ENCODE data around the gene SERPINA1. TPM values are rescaled to one million over a fixed set of nuclear protein-coding genes. Genes with fewer than 3 reads are reported as not detected.

Gene SERPINA1
- total RNA-seq, 4 donors from 2014 or later, result 102 to 1,757 (median 637) TPM

DNA sequence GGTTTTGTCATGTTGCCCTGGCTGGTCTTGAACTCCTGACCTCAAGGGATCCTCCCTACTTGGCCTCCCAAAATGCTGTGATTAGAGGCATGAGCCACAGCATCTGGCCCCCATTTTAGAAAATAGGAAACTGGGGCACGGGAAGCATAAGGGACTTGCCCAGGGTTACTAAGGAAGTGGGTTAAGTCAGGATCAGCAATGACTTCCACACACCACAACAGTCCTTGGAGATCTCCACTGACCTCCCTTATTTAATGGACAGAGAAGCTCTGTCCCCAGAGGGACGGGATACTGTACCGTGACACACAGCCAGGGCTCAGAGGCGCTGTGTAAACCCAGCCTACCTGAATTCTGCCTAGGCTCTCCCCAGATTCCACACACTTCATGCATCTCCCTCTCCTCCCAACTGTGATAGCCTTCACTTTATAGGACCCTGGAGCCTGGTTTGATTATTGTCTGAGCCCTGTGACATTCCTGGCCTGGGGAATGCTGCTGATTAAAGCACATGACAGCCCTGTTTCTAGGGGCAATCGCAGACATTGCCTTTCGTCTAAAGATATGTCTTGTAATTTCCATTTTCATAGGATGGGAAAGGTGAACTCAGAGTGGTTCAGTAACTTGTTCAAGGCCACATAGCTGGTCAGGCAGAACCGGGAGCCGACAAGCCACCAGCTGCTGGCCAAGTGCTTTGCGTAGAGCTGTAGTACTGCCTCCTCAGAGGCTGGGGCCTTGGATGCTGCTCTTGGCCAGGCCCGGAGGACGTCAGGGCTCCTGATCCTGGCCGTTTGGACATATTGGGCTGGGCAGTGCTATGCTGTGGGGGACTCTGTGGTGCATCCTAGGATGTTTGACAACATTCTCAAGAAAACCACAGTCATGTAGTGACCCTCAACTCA is 20.8 kb downstream of the SERPINA1 start:
- Histone ChIP-seq H3K4me1 (no peaks in the 10 kb centered on the region), H3K27me3 (no peaks in the 10 kb centered on the region), H3K27ac (no peak overlapping the region), H3K4me3 (no peak overlapping the region), H3K9me3 (no peaks in the 10 kb centered on the region), H3K36me3 (no peaks in the 10 kb centered on the region)
- DNase-seq, result peak in 1 of 3 donors; percentile 19
- TF ChIP-seq POLR2A (IDR thresholded peaks at IDR 0.05), result no peak
- TF ChIP-seq, protein P1, sequence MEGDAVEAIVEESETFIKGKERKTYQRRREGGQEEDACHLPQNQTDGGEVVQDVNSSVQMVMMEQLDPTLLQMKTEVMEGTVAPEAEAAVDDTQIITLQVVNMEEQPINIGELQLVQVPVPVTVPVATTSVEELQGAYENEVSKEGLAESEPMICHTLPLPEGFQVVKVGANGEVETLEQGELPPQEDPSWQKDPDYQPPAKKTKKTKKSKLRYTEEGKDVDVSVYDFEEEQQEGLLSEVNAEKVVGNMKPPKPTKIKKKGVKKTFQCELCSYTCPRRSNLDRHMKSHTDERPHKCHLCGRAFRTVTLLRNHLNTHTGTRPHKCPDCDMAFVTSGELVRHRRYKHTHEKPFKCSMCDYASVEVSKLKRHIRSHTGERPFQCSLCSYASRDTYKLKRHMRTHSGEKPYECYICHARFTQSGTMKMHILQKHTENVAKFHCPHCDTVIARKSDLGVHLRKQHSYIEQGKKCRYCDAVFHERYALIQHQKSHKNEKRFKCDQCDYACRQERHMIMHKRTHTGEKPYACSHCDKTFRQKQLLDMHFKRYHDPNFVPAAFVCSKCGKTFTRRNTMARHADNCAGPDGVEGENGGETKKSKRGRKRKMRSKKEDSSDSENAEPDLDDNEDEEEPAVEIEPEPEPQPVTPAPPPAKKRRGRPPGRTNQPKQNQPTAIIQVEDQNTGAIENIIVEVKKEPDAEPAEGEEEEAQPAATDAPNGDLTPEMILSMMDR (IDR thresholded peaks at IDR 0.05), result no peak

DNA sequence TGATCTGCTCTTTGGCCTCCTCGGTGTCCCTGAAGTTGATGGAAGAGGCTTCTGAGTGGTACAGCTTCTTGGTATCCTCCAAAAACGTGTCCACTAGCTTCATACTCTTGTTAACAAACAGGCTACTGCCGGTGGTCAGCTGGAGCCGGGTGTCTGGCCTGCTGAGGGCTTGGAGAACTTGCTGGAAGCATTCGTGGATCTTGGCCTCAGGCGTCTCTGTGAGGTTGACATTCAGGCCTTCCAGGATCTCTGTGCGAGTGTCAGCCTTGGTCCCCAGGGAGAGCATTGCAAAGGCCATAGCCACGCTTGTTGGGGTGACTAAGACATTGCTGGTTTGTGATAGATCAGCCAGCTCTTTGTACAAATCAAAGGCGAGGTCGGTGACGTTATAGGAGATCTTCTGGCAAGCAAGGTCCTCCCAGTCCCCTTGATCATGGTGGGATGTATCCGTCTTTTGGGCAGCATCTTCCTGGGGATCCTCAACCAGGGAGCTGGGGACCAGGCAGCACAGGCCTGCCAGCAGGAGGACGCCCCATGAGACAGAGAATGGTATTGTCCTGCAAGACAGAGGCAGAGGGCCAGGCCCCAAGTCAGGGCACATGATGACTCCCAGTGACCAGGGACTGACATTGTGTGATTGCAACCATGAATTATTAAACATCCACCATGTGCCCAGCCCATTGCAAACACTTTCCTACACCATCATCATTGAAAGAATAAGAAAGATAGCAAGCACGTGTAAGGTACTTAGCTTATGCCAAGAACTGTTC is 22.1 kb downstream of the SERPINA1 start, which contains the start of gene SERPINA2:
TSS of gene SERPINA2 (minus strand) at position 553 of the 770 bp plus-strand sequence.
- Histone ChIP-seq H3K27me3 (no peaks in the 10 kb centered on the region), H3K9me3 (no peaks in the 10 kb centered on the region), H3K4me1 (no peaks in the 10 kb centered on the region), H3K4me3 (no peak within 1 kb of the TSS), H3K27ac (no peak within 1 kb of the TSS), H3K36me3 (no peaks in the 10 kb centered on the region)
- TF ChIP-seq, protein P1 (IDR thresholded peaks at IDR 0.05), result no peak
- no peak for TF ChIP-seq POLR2A (IDR thresholded peaks at IDR 0.05)
- peak in 1 of 3 donors; percentile 41 for DNase-seq

DNA sequence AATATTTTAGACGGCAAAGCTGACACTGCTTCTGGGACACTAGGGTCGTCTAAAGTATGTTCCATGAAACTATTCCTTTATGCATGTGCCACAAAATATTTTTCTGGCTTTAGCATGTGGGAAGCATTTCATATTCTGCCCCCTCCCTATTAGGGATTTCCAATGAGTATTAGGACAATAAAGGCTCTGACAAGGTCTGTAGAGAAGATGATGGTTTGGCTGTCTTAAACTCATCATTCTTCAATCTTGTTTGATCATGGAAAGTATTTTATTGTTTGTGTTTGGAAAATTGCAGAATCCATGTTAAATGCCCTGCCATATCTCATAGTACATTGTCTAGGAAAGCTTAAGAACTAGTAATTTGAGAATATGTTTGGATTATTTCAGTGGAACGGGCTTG is 22.8 kb downstream of the SERPINA1 start:
- no peak for TF ChIP-seq POLR2A (IDR thresholded peaks at IDR 0.05)
- TF ChIP-seq, protein P1 (IDR thresholded peaks at IDR 0.05), result no peak
- Histone ChIP-seq H3K36me3 (no peaks in the 10 kb centered on the region), H3K27ac (no peak overlapping the region), H3K27me3 (no peaks in the 10 kb centered on the region), H3K4me1 (no peaks in the 10 kb centered on the region), H3K9me3 (no peaks in the 10 kb centered on the region), H3K4me3 (no peak overlapping the region)
- DNase-seq, result no peak

DNA sequence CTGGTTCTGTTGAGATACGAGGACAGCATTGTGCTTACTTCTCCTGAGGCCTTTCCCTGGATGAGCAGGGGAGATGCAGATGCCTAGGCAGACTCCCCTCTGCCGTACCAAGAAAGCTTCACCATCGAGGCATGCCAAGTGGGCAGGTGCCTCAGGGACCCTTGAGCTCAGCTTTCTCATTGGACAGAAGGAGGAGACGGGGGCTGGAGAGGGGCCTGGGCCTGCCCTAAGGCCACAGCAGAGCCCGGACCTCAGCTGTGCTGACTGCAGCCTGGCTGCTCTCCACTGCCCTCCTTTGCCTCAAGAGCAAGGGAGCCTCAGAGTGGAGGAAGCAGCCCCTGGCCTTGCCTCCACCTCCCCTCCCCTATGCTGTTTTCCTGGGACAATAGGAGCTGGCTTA is 23.4 kb downstream of the SERPINA1 start:
- no peak overlapping the region for H3K4me3 ChIP-seq
- H3K27me3 ChIP-seq, result no peaks in the 10 kb centered on the region
- H3K27ac ChIP-seq, result no peak overlapping the region
- peak in 1 of 3 donors; percentile 23 for DNase-seq
- no peaks in the 10 kb centered on the region for H3K4me1 ChIP-seq
- no peak for TF ChIP-seq POLR2A (IDR thresholded peaks at IDR 0.05)
- TF ChIP-seq, protein P1 (IDR thresholded peaks at IDR 0.05), result no peak
- no peaks in the 10 kb centered on the region for H3K36me3 ChIP-seq
- no peaks in the 10 kb centered on the region for H3K9me3 ChIP-seq

DNA sequence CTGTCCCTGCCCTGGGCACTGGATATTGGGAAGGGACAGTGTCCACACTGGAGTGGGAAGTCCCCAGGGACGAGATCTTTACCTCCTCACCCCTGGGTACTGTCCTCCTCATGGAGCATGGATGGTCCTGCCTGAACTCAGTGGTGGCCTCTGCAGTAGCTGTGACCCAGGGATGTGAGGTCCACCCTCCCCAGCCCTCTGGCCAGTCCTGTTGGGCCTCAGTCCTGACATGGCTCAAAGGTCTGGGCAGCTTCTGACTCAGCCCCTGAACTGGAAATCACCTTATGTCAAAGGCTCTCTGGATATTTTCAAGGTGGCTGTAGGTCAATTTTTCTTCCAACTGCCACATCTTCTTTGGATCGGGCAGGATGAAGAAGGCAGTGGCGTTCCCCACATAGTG is 24.4 kb downstream of the SERPINA1 start:
- H3K4me3 ChIP-seq, result no peak overlapping the region
- no peaks in the 10 kb centered on the region for H3K36me3 ChIP-seq
- no peaks in the 10 kb centered on the region for H3K27me3 ChIP-seq
- TF ChIP-seq POLR2A (IDR thresholded peaks at IDR 0.05), result no peak
- TF ChIP-seq, protein P1 (IDR thresholded peaks at IDR 0.05), result no peak
- H3K27ac ChIP-seq, result no peak overlapping the region
- peak in 1 of 3 donors; percentile 63 for DNase-seq
- H3K9me3 ChIP-seq, result no peaks in the 10 kb centered on the region
- no peaks in the 10 kb centered on the region for H3K4me1 ChIP-seq

All from Peyer's patch (tissue), 4 donors.